CD14-positive monocyte (primary cell): ENCODE data around the gene DHRS7B. TPM values are rescaled to one million over a fixed set of nuclear protein-coding genes. Genes with fewer than 3 reads are reported as not detected.
"Not testable (repeated sequence)": the region's sequence is repeated elsewhere in the genome, so short reads cannot be mapped to it uniquely, and the experiment has no call there.

Experiments
- DNase-seq, 3 donors: peaks; one replicate each; pipeline ENCODE4 v3.0.0-alpha.2; 2011 to 2022
- H2AFZ ChIP-seq: 2 replicates; pipeline ENCODE4 v1.6.0; 2012; ENCODE audit warnings: mild to moderate bottlenecking, low read depth, low read length, inconsistent platforms; ENCODE audit not compliant: insufficient read depth, poor library complexity, severe bottlenecking
- H3K27ac ChIP-seq, 2 donors: 1 replicate in 1 of 2; 2 replicates in 1 of 2; pipeline ENCODE4 v1.5.1; 2012 to 2013; ENCODE audit warnings: low read length in 2 of 2, control low read depth in 1 of 2, inconsistent platforms in 1 of 2, low read depth in 1 of 2, mild to moderate bottlenecking in 1 of 2
- H3K27me3 ChIP-seq, 2 donors: one replicate each; pipeline versions ENCODE4 v1.6.0 to v1.6.1; 2011 to 2013; ENCODE audit warnings: low read length in 2 of 2; ENCODE audit not compliant: control insufficient read depth in 2 of 2, insufficient read depth in 2 of 2
- H3K36me3 ChIP-seq, 2 donors: replicated peaks in 1 of 2; 1 replicate in 1 of 2; 2 replicates in 1 of 2; pipeline versions ENCODE4 v1.5.1 to v1.6.1; 2012 to 2013; ENCODE audit warnings: low read length in 2 of 2, control low read depth in 1 of 2, inconsistent platforms in 1 of 2, mild to moderate bottlenecking in 1 of 2; ENCODE audit not compliant: insufficient read depth in 2 of 2, control insufficient read depth in 1 of 2
- H3K4me1 ChIP-seq, 2 donors: 1 replicate in 1 of 2; 2 replicates in 1 of 2; pipeline versions ENCODE4 v1.5.1 to v1.6.1; 2012 to 2013; ENCODE audit warnings: low read length in 2 of 2, control low read depth in 1 of 2, inconsistent platforms in 1 of 2, mild to moderate bottlenecking in 1 of 2, moderate library complexity in 1 of 2; ENCODE audit not compliant: insufficient read depth in 2 of 2, control insufficient read depth in 1 of 2
- H3K4me2 ChIP-seq: replicated peaks from 2 replicates; pipeline ENCODE3; 2012; ENCODE audit warnings: low read length, moderate library complexity, mild to moderate bottlenecking; ENCODE audit not compliant: poor library complexity, severe bottlenecking; ENCODE audit errors: extremely low read depth
- H3K4me3 ChIP-seq, 3 experiments: fragments of 200-600 bp in 1 of 3; sonication (generic) in 1 of 3; replicated peaks in 1 of 3; 1 replicate in 2 of 3; 2 replicates in 1 of 3; pipeline ENCODE4 v1.5.1; 2011 to 2013; ENCODE audit warnings: low read length in 3 of 3, mild to moderate bottlenecking in 3 of 3, control low read depth in 2 of 3, low read depth in 2 of 3, inconsistent platforms in 1 of 3, moderate library complexity in 1 of 3
- H3K79me2 ChIP-seq: 2 replicates; pipeline ENCODE4 v1.6.0; 2012; ENCODE audit warnings: mild to moderate bottlenecking, control low read depth, inconsistent platforms, low read length, moderate library complexity; ENCODE audit not compliant: insufficient read depth
- H3K9ac ChIP-seq: 2 replicates; pipeline ENCODE4 v1.6.0; 2017; ENCODE audit warnings: low read length, mild to moderate bottlenecking; ENCODE audit not compliant: insufficient read depth, poor library complexity, severe bottlenecking
- H3K9me3 ChIP-seq, 2 donors: replicated peaks in 1 of 2; 1 replicate in 1 of 2; 2 replicates in 1 of 2; pipeline versions ENCODE4 v1.5.1 to v1.6.1; 2012 to 2013; ENCODE audit warnings: low read length in 2 of 2, control low read depth in 1 of 2; ENCODE audit not compliant: control insufficient read depth in 1 of 2, insufficient read depth in 1 of 2
- H4K20me1 ChIP-seq: 2 replicates; pipeline ENCODE4 v1.6.0; 2012; ENCODE audit warnings: mild to moderate bottlenecking, low read length, control low read depth, moderate library complexity; ENCODE audit not compliant: insufficient read depth
- H3K27ac Mint-ChIP-seq, 7 donors: one replicate each; pipeline ENCODE4 v1.8.0; 2020; ENCODE audit warnings: mild to moderate bottlenecking in 7 of 7, mixed read lengths in 7 of 7, moderate library complexity in 6 of 7, inconsistent platforms in 2 of 7
- H3K27me3 Mint-ChIP-seq, 3 donors: one replicate each; pipeline ENCODE4 v1.8.0; 2021 to 2022; ENCODE audit warnings: low read depth in 3 of 3, mild to moderate bottlenecking in 3 of 3, mixed read lengths in 3 of 3, moderate library complexity in 3 of 3, inconsistent platforms in 1 of 3
- H3K36me3 Mint-ChIP-seq, 2 donors: one replicate each; pipeline ENCODE4 v1.8.0; 2020; ENCODE audit warnings: mixed read lengths in 2 of 2, inconsistent platforms in 1 of 2, mild to moderate bottlenecking in 1 of 2
- H3K4me1 Mint-ChIP-seq: one replicate; pipeline ENCODE4 v1.8.0; 2020; ENCODE audit warnings: mild to moderate bottlenecking, mixed read lengths
- H3K4me3 Mint-ChIP-seq, 2 donors: one replicate each; pipeline ENCODE4 v1.8.0; 2020; ENCODE audit warnings: mild to moderate bottlenecking in 2 of 2, mixed read lengths in 2 of 2, moderate library complexity in 1 of 2
- H3K9me3 Mint-ChIP-seq, 7 donors: one replicate each; pipeline ENCODE4 v1.8.0; 2020 to 2022; ENCODE audit warnings: mixed read lengths in 7 of 7, mild to moderate bottlenecking in 6 of 7, moderate library complexity in 6 of 7, inconsistent platforms in 2 of 7
- CTCF ChIP-seq: fragments of 200-600 bp; IDR thresholded peaks from one replicate; pipeline ENCODE4 v1.8.0; 2022; ENCODE audit warnings: antibody characterized with exemption, mild to moderate bottlenecking
- WGBS: methylation state at CpG from one replicate; pipeline ENCODE4 v1.1.5; 2013; ENCODE audit warnings: missing lambda C conversion rate; ENCODE audit not compliant: insufficient coverage; 5-methylcytosine and 5-hydroxymethylcytosine counted together
- intact Hi-C, 2 donors: fragments of 100-400 bp; cut with micrococcal nuclease; formaldehyde crosslinking; loops; one replicate each; pipeline versions ENCODE4 v1.15.0 to v1.15.1; 2023
- polyA plus RNA-seq, 3 donors: library from polyadenylated mRNA; depleted of rRNA in 1 of 3; unstranded in 2 of 3; stranded (reverse) in 1 of 3; fragments of 300-500 nt in 2 of 3; fragments of >200 nt in 1 of 3; fragmentation: Illumina TruSeq in 2 of 3; gene quantifications; 1 replicate in 2 of 3; 2 replicates in 1 of 3; pipeline ENCODE4 v1.2.3, GENCODE V29; 2012 to 2021

Gene DHRS7B
- polyA plus RNA-seq, 3 donors, result 23.2 to 37.8 (median 33.9) TPM

- Histone ChIP-seq H4K20me1 (no peaks in the 10 kb centered on the region), H3K4me2 (no peak overlapping the region), H3K27ac (no peak overlapping the region), H3K36me3 (no peaks in the 10 kb centered on the region), H3K9me3 (peaks cover 0 to 5% of the 10 kb centered on the region in 2 donors), H3K4me3 (no peak overlapping the region), H3K4me1 (no peaks in the 10 kb centered on the region), H3K79me2 (no peaks in the 10 kb centered on the region), H2AFZ (no peak overlapping the region), H3K27me3 (no peaks in the 10 kb centered on the region), H3K9ac (no peak overlapping the region)
- Mint-ChIP-seq H3K9me3 (peaks cover 5 to 17% (median 12%) of the 10 kb centered on the region in 7 donors), H3K36me3 (no peaks in the 10 kb centered on the region), H3K27me3 (peaks cover 5 to 28% (median 25%) of the 10 kb centered on the region in 3 donors), H3K4me1 (no peaks in the 10 kb centered on the region), H3K27ac (no peak overlapping the region), H3K4me3 (no peak overlapping the region)
- no peak for DNase-seq
- 98% methylated on average over 5 of the region's 5 CpGs for WGBS
- intact Hi-C loops, result no loop called here
- TF ChIP-seq CTCF, result no peak
Observed at GRCh38 chr17:21082001-21082436, 44.7 kb upstream of the DHRS7B start.

- H3K4me2 ChIP-seq, H3K4me3 Mint-ChIP-seq, H2AFZ ChIP-seq, H3K27ac ChIP-seq, H4K20me1 ChIP-seq, H3K4me1 ChIP-seq, H3K27me3 ChIP-seq, H3K36me3 ChIP-seq, DNase-seq, H3K4me3 ChIP-seq, H3K27ac Mint-ChIP-seq, H3K9ac ChIP-seq, intact Hi-C loops, H3K79me2 ChIP-seq, H3K36me3 Mint-ChIP-seq, H3K9me3 ChIP-seq, H3K4me1 Mint-ChIP-seq: not testable (repeated sequence)
- H3K27me3 Mint-ChIP-seq, result peaks cover 1 to 23% (median 18%) of the 10 kb centered on the region in 3 donors
- WGBS, result no CpG with 5 or more reads among the region's 1 CpG
- peaks cover 5 to 17% (median 12%) of the 10 kb centered on the region in 7 donors for H3K9me3 Mint-ChIP-seq
Observed at GRCh38 chr17:21085280-21085679, 41.5 kb upstream of the DHRS7B start.
